KG1 (cell line): ENCODE measurements around the gene PRR22.

Experiments
- DNase-seq: peaks from one replicate; lab custom pipeline; 2025; lab: John Stamatoyannopoulos, UW

The PRR22 gene

DNA sequence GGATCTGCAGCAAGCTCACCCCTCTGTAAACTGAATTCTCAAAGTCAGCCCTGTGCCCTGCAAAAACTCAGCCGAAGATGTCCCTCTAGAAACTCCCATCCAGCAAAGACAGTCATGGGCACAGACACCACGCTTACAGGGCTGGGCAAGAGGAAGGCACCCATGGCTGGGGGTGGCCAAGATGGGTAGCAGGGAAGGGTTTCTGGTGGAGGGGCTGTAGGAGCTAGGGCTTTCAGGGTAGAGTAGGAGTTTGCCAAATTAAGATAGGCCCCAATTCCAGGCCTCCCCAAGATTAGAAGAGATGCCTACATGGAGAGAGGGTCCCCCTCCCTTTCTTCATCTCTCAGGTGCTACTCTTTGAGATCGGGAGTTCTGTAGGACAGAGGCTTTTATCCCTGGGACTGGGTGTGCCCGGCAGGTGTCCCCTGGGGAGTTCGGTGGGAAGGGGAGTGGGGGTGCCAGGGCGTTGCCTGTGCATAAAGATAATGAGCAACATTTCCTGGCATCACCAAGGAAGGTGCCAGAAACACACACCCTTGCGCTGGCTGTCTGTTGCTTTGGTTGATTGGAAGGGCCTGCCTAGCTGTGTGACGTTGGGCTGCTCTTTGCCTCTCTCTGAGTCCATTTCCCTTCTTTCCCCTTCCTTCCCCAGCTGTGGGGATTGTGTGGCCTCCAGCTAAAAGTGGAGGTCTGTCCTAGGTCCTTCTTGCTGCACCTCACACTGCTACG is 29.7 kb upstream of the PRR22 start:
- no peak for DNase-seq

DNA sequence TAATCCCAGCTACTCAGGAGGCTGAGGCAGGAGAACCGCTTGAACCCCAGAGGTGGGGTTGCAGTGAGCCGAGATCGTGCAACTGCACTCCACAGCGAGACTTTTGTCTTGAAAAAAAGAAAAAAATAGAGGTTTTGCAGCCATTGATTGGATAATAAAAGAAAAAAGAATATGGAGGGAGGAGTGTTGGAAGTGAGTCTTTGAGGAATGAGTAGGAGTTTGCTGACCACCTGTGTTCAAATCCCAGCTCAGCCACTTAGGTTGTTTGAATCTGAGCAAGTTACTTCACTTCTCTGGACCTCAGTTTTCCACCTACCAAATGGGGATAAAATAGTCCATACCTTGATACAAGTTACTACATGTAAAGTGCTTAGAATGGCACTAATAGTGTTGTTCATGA is 26.6 kb upstream of the PRR22 start:
- no peak for DNase-seq

DNA sequence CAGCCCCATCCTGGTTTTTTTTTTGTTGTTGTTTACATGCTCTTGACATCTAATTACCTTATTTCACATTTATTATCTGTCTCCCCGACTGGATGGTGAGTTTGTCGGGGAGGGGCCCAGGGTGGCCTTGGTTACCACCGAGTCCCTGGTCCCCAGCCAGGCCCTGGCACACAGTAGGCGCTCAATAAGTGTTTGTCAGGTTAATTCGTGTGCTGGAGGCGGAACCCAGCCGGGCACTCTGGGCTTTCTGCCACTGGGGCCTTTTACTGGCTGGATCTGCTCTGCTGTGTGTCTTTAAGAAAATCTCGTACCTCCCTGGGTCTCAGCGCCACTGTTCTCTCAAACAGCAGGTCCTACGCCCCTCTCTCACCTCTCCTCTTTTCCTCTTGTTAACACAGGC is 24.9 kb upstream of the PRR22 start:
- DNase-seq, result no peak

DNA sequence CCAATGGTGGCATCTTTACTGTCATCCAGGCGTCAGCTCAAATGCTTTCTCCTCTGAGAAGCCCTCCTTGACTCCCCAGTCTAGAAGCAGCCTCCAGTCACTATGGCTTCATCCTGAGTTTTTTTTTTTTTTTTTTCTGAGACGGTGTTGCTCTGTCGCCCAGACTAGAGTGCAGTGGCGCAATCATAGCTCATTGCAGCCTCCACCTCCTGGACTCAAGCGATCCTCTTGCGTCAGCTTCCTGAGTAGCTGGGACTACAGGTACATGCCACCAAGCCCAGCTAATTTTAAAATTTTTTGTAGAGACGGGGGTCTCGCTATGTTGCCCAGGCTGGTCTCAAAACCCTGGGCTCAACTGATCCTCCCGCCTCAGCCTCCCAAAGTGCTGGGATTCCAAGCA is 24.5 kb upstream of the PRR22 start:
- DNase-seq, result no peak

DNA sequence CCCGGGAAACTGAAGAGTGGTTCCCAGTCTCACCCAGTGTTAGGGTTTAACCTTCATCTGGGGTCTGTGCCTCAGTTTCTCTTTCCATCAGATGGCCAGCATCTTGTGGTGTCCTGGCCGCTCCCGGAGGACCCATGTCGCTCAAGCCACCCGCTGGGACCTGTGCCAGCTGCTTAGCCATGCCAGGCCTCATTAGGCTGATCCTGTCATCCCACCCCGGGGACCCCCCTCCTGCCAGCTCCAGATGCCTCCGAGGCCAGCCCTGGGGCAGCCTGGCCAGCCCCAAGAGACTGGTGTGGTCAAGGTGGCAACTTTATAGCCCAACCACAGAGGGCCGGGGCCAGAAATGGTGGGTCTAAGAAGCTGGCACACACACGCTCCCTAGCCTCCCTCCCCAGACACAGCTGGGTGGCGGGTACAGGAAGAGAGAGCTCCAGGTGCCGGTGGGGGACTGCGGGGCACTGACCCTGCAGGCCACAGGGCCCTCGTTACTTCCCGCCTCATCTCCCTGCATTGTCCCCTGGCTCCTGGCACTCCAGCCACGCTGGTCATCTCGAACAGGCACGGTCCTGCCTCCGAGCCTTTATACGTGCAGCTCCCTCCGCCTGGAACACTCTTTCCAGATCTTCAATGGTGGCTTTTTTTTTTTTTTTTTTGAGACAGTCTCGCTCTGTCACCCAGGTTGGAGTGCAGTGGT is 23.7 kb upstream of the PRR22 start:
- no peak for DNase-seq

DNA sequence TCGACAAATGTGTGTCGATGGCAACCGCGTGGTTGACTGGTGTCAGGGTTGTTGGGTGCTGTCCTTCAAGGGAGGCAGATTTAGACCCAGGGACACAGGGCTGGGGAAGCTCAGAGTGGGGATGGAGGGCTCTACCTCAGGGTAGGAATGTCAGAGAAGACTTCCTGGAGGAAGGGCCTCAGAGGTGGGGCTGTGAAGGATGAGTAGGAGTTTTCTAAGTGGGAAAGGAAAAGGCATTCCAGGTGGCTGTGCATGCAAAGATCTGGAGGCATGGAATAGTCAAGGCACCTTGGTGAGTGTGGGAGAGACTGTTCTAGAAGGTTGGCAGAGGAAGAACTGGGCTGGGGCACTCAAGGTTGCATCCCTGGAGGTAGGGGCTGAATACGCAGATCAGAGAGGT is 22.4 kb upstream of the PRR22 start:
- DNase-seq, result no peak

DNA sequence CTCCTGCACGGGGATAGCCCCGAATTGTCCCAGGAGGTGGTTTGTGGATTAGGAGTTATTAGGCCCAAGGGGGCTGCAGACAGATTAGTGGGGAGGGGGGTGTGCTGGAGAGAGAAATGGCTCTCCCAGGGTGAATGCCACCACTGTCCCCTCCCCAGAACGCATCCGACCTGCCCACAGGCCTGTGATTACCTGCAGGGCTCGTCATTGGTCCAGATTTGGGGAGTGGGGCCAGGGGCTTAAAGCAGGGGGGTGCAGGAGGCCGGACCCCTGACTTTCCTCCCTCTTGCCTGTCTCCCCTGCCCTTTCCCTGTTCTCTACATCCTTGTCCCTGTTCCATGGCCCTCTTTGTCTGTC is 21.6 kb upstream of the PRR22 start:
- DNase-seq, result no peak

DNA sequence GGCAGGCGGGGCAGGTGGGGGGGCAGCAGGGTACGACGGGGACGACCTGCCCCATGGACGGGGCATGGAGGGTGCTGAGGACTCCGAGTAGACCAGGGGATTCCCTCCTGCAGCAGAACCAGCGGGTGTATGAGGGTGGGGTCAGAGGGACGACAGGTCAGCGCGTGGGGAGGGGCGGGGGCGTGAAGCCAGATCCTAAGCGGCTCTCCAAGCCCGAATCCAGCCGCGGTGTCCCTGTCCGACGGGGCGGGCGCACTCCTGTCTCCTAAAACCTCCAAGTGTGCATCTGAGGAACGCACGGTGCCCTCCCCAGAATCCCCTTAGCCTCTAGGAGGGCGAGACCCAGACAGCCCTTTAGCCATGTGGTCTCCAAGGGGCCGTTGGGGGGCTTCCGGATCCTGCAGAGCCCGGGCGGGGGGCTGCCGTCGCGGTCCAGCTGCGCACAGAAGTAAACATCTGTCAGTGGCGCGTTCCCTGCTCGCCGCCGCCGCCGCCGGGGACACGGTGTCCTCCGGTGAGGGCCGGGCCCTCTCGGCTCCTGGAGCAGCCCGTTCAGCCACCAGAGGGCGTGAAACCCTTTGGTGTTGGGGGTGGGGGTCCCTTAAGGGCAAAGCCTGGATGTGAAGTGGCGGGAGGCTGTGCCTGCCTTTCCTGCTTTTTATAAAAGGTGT is 21.1 kb upstream of the PRR22 start:
- DNase-seq, result peak; percentile 2

DNA sequence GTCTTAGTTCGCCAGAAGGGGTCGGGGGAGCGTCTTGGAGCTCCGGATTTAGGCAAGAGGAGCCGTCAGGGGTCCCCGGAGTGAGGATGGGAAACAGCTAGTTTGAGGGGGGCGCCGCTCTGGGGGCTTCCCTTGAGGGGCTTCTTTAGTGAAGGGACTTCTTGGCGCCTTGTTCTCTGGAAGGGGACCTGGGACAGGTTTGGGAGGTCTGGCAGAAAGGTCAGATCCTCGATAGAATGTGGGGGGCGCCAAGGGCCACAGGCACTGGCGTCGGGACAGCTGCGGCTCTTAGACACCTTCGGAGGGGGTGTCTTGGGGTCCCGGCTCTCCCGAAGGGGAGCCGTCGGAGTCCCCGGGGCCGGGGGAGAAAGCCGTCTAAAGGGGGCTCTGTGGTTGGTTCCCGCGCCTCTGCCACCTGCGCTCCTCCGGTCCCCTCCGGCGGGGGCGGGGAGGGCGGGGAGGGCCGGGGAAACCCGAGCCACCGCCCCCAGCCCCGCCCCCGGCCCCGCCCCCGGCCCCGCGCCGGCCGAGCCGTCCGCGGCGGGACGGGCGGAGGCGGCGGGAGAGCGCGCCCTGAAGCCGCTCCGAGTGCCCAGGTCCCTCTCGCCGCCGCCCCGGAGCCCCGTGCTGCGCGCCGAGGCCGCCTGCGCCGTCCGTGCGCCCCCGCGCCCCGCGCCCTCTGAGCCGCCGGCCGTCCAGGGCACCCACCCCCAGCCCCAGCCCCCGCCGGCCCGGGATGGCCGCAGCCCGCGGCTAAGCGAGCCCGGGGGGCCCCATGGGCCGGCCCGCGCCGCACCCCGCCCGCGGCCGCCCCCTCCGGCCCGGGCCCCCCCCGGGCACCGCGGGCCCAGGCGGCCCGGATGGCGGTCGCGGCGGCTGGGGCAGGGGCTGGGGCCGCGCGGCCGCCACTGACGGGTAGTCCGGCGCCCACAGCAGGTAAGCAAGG is 20.2 kb upstream of the PRR22 start, which contains the start of gene NRTN:
Gene NRTN, plus strand, starts transcription at position 552 of the 946 bp plus-strand sequence. CDS start 19,099 bp downstream, outside the sequence.
- no peak for DNase-seq

DNA sequence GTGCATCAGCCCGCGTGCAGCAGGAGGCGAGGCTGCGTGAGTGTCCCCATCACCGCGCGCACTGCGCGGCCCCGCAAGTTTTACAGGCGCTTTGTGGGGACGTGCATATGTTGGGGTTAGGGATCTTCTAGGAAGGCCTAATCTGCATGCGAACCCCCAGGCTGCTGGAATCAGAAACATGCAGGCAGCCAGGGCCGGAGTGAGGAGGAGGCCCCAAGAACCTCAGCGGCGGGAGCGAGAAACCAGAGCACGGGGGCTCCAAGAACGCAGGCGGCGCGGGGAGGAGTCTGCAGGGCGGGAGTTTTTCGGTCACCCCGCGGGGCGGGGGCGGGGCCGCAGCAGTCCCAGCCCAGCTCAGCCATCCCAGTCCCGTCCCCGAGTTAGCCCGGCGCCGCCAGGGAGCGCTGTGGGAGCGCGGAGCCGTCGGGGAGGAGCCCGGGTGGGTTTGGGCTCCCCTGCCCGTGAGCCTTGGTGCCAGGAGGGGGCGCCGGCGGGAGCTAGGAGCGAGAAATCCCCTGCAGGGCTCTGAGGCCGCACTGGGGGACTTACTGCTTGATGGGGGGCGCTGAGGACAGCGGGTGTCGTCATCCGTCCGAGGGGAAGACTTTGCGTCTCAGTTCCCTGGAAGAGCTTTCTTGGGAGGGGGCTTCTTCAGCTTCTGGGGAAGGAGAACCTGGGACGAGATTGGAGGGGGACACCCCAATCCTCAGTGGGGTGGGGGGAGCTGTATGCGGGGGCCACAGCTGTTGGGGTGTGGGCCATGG is 19.4 kb upstream of the PRR22 start:
- DNase-seq, result peak; percentile 89

- no peak for DNase-seq
Measured at GRCh38 chr19:5803441-5803751, 18.9 kb upstream of the PRR22 start.

DNA sequence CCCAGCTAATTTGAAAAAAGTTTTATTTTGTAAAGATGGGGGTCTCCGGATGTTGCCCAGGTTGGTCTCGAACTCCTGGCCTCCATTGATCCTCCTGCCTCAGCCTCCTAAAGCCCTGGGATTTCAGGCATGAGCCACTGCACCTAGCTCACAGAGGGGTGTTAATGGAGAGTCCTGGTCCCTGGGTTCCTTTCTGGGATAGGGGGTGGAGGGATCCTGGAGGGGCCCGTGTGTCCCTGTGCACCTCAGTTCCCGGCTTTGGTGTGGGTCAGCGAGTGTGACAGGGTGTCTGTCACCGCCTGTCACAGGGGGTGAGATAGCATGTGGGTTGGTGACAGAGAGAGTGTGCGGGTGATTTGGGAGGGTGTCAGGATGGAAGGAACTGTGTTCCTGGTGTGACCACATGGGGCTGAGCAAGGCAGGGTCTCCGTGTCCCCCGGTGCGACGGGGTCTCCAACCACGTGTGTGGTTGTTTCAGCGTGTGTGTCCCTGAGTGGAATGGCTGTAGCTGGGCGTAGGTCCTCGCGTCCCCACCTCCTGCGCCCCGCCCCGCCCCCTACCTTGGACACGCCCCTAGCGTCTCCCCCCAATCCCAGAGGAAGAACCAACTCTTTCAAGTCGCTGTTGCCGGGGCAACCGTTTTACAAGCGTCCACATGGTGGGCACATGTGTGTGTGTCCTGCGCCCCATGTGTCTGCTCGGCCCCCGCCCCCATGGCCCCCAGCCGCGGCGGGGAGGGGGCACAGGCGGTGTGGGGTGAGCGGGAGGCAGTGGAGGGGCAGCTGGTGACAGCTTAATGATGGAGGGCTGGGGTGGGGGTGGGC is 17.5 kb upstream of the PRR22 start:
- DNase-seq, result no peak

- no peak for DNase-seq
Measured at GRCh38 chr19:5800361-5801270, 16.1 kb upstream of the PRR22 start.

GRCh38 chr19:5799247-5800241 is 15.0 kb upstream of the PRR22 start:
- peak; percentile 38 for DNase-seq

DNA sequence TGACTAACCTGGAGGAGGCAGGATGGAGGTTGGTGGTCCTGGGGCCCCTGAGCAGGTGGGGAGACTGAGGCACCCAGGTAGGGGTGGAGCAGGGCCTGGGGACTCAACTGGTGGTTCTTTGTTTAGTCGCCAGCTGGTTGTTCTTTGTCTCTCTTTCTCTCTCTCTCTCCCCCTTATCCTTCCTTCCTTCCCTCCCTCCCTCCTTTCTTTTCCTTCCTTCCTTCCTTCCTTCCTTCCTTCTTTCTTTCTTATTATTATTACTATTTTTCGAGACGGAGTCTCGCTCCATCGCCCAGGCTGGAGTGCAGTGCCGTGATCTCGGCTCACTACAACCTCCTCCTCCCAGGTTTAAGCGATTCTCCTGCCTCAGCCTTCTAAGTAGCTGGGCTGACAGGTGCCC is 13.7 kb upstream of the PRR22 start:
- no peak for DNase-seq

DNA sequence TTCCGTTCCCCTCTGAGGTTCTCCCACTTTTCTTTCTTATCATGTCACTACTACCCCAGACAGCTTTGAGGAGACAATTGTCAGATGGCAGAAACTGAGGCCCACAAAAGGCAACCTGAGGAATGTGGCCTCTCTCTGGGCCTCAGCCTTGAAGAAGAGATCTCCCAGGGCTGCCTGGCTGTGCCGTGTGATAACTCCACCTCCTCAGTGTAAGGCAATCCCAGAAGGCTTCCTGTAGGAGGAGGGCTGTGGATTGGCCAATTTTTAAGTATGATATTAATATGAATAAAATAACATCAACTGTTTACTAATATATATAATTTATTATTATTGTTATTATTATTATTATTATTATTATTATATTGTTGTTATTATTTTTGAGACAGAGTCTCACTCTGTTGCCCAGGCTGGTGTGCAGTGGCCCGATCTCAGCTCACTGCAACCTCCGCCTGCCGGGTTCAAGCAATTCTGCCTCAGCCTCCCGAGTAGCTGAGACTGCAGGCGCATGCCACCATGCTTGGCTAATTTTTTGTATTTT is 10.9 kb upstream of the PRR22 start:
- DNase-seq, result no peak

DNA sequence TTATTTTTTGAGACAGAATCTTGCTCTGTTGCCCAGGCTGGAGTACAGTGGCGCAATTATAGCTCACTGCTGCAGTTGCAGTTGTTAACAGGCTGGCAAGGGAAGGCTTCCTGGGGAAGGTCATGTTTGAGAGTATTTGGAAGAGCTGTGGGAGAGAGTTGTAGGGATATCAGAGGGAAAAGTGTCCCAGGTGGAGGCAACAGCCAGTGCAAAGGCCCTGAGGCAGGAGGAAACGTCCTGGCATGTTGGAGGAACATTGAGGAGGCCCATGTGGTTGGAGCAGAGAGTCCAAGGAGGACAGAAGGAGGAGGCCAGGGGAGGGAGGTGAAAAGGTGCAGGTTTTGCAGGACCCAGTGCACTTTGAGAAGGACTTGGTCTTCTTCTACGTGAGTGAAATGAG is 8.6 kb upstream of the PRR22 start:
- DNase-seq, result no peak

DNA sequence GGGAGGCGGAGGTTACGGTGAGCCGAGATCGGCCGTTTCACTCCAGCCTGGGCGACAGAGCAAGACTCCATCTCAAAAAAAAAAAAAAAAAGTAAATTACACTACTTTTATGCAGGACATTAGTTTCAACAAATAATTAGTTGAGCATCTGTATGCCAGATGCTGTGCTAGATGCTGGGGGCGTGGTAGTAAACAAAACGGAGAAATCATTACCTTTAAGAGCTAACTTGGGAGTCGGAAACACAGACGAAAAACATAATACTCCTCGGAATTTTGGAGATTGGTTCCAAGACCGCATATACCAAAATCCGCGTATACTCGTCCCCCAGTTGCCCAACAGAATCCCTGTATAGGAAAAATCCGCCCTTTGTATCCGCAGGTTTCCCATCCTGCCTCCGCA is 7.7 kb upstream of the PRR22 start:
- DNase-seq, result no peak
